Thyroid gland (tissue), 4 donors: Measurements from ENCODE around the gene AP2B1. TPM values are rescaled to one million over a fixed set of nuclear protein-coding genes. Genes with fewer than 3 reads are reported as not detected.
A peak's percentile ranks its signal among the peaks of the same experiment; 100 is the strongest.
"Not testable (repeated sequence)": the region's sequence is repeated elsewhere in the genome, so short reads cannot be mapped to it uniquely, and the experiment has no call there.

ENCODE experiments used
- DNase-seq, 2 donors: peaks; one replicate each; pipeline ENCODE4 v3.0.0-alpha.2; 2019
- H3K27ac ChIP-seq, 3 donors: fragments of 200-600 bp; sonication (generic); 1 replicate in 2 of 3; 2 replicates in 1 of 3; pipeline ENCODE4 v1.5.1; 2016 to 2019; ENCODE audit warnings: mild to moderate bottlenecking in 1 of 3, moderate library complexity in 1 of 3
- H3K27me3 ChIP-seq: fragments of 200-600 bp; sonication (generic); one replicate; pipeline ENCODE4 v1.5.1; 2019
- H3K36me3 ChIP-seq, 2 donors: fragments of 200-600 bp; sonication (generic); one replicate each; pipeline ENCODE4 v1.5.1; 2016 to 2019
- H3K4me1 ChIP-seq, 2 donors: fragments of 200-600 bp; sonication (generic); one replicate each; pipeline ENCODE4 v1.5.1; 2017 to 2019
- H3K4me3 ChIP-seq, 3 donors: fragments of 200-600 bp; sonication (generic); replicated peaks in 1 of 3; 1 replicate in 2 of 3; 2 replicates in 1 of 3; pipeline ENCODE4 v1.5.1; 2016; ENCODE audit warnings: mild to moderate bottlenecking in 1 of 3
- H3K9me3 ChIP-seq: fragments of 200-600 bp; sonication (generic); one replicate; pipeline ENCODE4 v1.5.1; 2017
- CTCF ChIP-seq, 6 experiments: fragments of 200-600 bp in 3 of 6; fragments of 450-650 bp in 3 of 6; sonication (generic) in 3 of 6; IDR thresholded peaks; one replicate each; pipeline ENCODE4 v1.5.1; 2016 to 2019; ENCODE audit warnings: antibody characterized with exemption in 6 of 6, mild to moderate bottlenecking in 2 of 6, inconsistent platforms in 1 of 6, moderate library complexity in 1 of 6
- POLR2A ChIP-seq, 2 donors: fragments of 450-650 bp; IDR thresholded peaks; one replicate each; pipeline ENCODE4 v1.6.1; 2017; ENCODE audit warnings: antibody characterized with exemption in 2 of 2, mild to moderate bottlenecking in 2 of 2, moderate library complexity in 1 of 2
- WGBS, 2 donors: methylation state at CpG; one replicate each; pipeline ENCODE4 v1.1.5; 2017; 5-methylcytosine and 5-hydroxymethylcytosine counted together
- intact Hi-C: fragments of 100-400 bp; cut with DNase I; formaldehyde crosslinking; loops from one replicate; pipeline ENCODE4 v1.15.1; 2023
- total RNA-seq, 4 donors: library from RNA; depleted of rRNA; stranded (reverse); fragments of >200 nt; gene quantifications; one replicate each; pipeline ENCODE4 v1.2.3, GENCODE V29; 2016

Gene AP2B1
- total RNA-seq, 4 donors from 2014 or later = 105 to 162 (median 122) TPM

GRCh38 chr17:35748979-35749378 lies 161.9 kb downstream of the AP2B1 start:
- intact Hi-C loops = loop anchor here (5.0 kb wide), 1 partner anchor 137 kb away; no protein-coding TSS in a partner anchor
- 82 to 87% methylated on average over 5 to 6 of the region's 6 CpGs for WGBS, 2 donors
- H3K4me1 ChIP-seq = peaks cover 9 to 12% of the 10 kb centered on the region in 2 donors

GRCh38 chr17:35749560-35750412 lies 162.7 kb downstream of the AP2B1 start:
- H3K27me3 ChIP-seq = no peaks in the 10 kb centered on the region

More at GRCh38 chr17:35748979-35749378, 161.9 kb downstream of the AP2B1 start:
- no peak for DNase-seq
- H3K27ac ChIP-seq = no peak overlapping the region
- no peak overlapping the region for H3K4me3 ChIP-seq
- no peaks in the 10 kb centered on the region for H3K9me3 ChIP-seq
- no peak for TF ChIP-seq CTCF (IDR thresholded peaks at IDR 0.05)
- TF ChIP-seq POLR2A (IDR thresholded peaks at IDR 0.05) = no peak
- H3K36me3 ChIP-seq = no peaks in the 10 kb centered on the region
- H3K27me3 ChIP-seq = no peaks in the 10 kb centered on the region

GRCh38 chr17:35750526-35751395 lies 163.6 kb downstream of the AP2B1 start:
- WGBS, 2 donors = 76 to 87% methylated on average over 10 of the region's 10 CpGs
- no peak for DNase-seq
- Histone ChIP-seq H3K4me1 (peaks cover 9 to 12% of the 10 kb centered on the region in 2 donors), H3K27me3 (no peaks in the 10 kb centered on the region), H3K9me3 (no peaks in the 10 kb centered on the region), H3K4me3 (no peak overlapping the region), H3K27ac (no peak overlapping the region), H3K36me3 (no peaks in the 10 kb centered on the region)
- intact Hi-C loops = no loop called here
- TF ChIP-seq CTCF (IDR thresholded peaks at IDR 0.05) = no peak
- TF ChIP-seq POLR2A (IDR thresholded peaks at IDR 0.05) = no peak

More at GRCh38 chr17:35749560-35750412, 162.7 kb downstream of the AP2B1 start:
- Histone ChIP-seq H3K4me3 (no peak overlapping the region), H3K9me3 (no peaks in the 10 kb centered on the region), H3K4me1 (peaks cover 9 to 12% of the 10 kb centered on the region in 2 donors), H3K36me3 (no peaks in the 10 kb centered on the region), H3K27ac (no peak overlapping the region)
- intact Hi-C loops = loop anchor here (5.0 kb wide), 1 partner anchor 137 kb away; no protein-coding TSS in a partner anchor
- TF ChIP-seq CTCF (IDR thresholded peaks at IDR 0.05) = no peak
- TF ChIP-seq POLR2A (IDR thresholded peaks at IDR 0.05) = no peak
- 10 to 12% methylated on average over 31 to 34 of the region's 35 CpGs for WGBS, 2 donors
- DNase-seq = peak in 1 of 2 donors; percentile 14

GRCh38 chr17:35751541-35751940 lies 164.4 kb downstream of the AP2B1 start:
- H3K27me3 ChIP-seq, intact Hi-C loops, H3K27ac ChIP-seq, H3K4me3 ChIP-seq, H3K36me3 ChIP-seq, H3K9me3 ChIP-seq, DNase-seq: not testable (repeated sequence)
- WGBS, 2 donors = 84 to 89% methylated on average over 4 of the region's 4 CpGs
- peaks cover 12% of the 10 kb centered on the region in 2 donors for H3K4me1 ChIP-seq

GRCh38 chr17:35752471-35752870 lies 165.3 kb downstream of the AP2B1 start:
- 51% methylated on average over 8 to 14 of the region's 16 CpGs for WGBS, 2 donors
- Histone ChIP-seq H3K27ac (no peak overlapping the region), H3K4me1 (peaks cover 12% of the 10 kb centered on the region in 2 donors), H3K4me3 (no peak overlapping the region), H3K36me3 (no peaks in the 10 kb centered on the region), H3K27me3 (no peaks in the 10 kb centered on the region), H3K9me3 (no peaks in the 10 kb centered on the region)
- TF ChIP-seq CTCF (IDR thresholded peaks at IDR 0.05) (no peak), POLR2A (IDR thresholded peaks at IDR 0.05) (no peak)
- DNase-seq = peak; percentile 52 to 53
- intact Hi-C loops = no loop called here
